Endothelial cell of hepatic sinusoid (primary cell): ENCODE data around the gene RBBP8NL.

Source experiments
- in situ Hi-C: cut with HindIII; loops from 2 replicates; pipeline ENCODE4 v1.10.0; 2017; ENCODE audit warnings: low sequenced_read_pairs

The RBBP8NL gene

DNA sequence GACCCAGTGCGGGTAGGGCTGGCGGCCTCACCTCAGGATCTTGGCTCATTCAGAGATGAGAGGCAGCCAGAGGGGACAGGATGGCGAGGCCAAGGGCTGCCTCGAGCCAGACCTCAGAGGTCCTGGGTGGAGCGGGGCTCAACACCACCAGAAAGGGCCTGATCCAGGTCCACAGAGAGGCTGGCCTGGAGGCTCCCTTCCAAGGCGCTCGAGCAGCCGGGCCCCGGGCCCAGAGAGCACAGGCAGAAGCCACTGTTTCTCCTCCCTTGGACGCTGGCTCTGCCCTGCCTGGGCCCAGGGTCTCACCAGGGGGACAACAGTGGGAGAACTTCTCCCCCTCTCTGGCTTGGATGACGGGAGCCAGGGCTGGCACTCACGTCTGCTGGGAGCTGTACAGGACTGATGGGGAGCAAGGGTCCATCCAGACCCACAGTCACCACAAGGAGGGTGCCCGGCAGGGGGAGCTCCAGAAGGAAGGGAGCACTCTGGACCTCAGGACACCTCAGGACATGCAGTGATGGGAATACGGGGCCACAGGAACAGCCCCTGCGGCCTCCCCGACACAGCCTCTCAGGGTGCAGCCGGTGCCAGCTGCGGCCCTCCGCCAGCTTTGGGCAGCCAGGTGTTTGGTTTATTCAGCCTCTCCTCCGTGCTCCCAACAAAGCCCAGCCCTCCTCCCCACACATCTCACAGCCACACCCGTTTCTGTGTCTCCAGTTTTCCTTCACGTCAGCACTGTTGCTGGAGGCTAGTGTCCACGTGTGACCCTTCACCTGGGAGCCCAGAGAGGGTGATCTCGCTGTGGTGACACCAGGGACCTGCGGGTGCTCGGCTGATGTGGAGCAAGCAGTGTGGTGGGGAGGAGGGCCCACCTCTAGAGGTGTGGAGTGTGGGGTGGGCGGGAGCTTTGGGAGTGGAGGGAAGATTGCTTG lies 31.8 kb downstream of the RBBP8NL start:
- in situ Hi-C loops = no loop called here

DNA sequence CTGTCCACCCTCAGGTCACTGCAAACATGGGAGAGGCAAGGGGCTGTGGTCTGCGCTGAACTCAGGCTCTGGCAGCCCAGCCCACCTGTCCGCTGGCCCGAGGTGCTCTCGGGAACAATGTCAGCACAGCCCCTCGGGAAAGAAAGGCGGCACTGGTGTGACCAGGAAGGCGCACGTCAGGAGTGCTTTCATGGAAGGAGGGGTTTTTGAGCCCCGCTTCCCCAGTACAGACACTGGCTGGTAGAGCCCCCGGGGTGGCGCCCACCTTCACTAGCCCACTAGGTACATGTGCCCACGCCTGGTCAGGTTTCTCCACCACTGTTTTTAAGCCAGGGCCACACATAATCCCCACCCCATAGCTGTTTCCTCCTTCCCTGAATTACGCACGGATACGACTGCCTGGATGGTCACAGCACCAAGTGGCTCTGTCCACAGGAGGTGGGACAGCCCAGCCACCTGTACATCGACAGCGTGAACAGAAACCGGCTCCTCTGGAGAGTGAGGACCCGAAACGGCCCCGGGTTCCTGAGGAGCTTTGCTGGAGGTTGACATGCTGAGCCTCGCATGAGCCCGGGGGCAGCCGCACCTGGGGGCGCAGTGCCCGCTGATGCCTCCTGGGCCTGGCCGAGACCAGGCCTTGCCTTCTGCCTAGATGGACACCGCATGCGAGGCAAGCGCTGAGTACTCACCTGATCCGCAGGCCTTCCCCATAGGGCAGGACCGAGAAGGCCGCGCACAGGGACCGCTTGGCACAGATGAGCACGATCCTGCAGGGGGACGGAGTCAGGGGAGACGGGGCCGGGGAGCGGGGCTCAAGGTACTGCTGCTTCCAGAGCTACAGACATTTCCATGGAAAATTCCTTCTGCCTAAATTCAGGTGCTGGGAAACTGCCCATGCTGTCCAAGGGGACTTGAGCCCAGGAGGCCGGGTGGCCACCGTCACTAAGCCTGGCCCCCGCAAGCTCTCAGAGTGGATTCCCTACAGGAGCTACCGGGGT lies 32.8 kb downstream of the RBBP8NL start:
- in situ Hi-C loops = no loop called here

GRCh38 chr20:62393830-62394229 lies 33.5 kb downstream of the RBBP8NL start:
- in situ Hi-C loops = no loop called here

DNA sequence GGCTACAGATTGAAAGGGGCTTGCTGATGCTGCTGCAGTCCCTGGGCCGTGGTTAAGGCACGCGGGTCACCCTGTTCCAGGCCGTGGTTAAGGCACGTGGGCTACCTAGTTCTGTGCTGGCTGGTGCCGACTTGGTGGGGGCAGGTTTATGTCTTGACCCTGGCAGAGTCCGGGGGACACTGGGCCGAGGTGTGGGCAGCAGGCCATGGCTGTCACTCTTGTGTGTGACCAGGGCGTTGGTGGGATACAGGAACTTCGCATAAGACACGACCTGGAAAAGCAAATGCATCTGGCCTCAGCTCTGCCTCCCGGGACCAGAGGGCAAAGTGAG lies 34.0 kb downstream of the RBBP8NL start:
- in situ Hi-C loops = no loop called here

DNA sequence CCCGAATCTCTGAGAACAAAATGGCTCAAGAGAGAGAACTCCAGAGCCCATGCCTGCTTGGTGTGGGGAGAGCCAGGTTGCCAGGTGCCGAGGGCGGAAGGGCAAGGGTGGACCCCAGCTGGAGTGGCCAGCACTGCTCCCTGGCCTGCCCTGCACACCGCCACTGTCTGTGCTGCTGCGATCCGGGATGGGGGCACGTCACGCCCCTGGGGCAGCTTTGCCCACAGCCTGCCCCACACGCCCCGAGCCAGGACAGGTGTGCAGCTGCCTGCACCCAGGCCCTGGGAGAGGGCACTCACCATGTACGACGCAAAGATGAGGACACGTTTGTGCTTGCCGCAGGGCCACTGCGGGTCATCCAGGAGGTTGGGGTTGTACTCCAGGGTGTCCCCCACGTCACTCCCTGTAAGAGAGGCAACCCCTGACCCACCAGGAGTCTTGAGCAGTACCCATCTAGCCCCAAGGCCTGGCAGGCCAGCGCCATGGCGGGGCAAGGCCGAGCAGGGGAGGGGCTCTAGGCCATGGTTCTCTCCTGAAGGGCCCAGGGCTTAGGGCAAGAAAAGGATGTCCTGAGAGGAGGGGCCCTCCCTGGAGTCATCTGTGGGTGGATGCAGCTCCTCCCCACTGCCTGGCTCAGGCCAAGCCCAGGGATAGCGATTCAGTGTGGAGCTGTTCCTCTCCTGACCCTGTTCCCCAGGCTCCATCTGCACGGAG lies 34.6 kb downstream of the RBBP8NL start:
- in situ Hi-C loops = no loop called here

- in situ Hi-C loops = no loop called here
Measured at GRCh38 chr20:62392077-62392418, 35.3 kb downstream of the RBBP8NL start.

DNA sequence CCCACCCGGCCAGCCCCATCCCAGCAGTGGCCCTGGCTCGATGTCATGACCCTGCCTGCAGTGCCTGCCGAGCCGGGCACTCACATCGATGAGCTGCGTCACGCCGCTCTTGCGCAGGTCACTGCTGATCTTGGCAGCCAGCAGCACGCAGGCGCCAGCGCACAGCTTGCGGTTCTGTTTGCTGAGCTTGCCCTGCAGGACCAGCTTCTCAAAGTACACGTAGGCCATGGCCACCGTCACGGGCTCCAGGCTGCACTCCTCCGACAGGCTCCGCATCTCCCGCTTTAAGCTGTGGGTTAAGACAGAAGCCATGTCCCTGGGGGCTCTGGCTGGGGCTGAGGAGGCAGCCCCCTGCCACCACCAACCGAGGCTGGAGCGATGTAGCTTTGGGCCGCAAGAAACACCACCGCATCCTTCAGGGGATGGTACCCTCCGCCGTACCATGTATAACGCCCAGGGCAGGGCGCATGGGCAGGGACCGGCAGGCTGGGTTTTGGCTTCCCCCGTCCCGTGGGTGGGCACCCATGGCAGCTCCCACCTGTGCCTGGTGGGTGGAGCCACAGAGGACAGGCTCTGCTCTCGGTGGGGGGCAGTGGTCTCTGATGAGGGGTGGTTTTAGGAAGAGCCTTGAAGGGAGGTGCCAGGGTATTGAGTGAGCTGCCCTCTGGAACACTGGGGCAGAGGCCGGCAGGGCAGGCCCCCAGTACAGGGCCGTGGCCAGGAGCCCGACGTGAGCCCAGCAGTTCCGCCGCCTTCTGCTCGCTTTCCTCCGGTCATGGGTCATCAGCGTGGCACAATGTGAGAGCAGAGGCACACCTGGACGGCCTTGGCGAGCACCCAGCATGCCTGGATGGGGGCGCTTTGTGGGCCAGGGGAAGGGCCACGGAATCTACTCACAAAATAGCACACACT lies 35.9 kb downstream of the RBBP8NL start:
- in situ Hi-C loops = no loop called here

DNA sequence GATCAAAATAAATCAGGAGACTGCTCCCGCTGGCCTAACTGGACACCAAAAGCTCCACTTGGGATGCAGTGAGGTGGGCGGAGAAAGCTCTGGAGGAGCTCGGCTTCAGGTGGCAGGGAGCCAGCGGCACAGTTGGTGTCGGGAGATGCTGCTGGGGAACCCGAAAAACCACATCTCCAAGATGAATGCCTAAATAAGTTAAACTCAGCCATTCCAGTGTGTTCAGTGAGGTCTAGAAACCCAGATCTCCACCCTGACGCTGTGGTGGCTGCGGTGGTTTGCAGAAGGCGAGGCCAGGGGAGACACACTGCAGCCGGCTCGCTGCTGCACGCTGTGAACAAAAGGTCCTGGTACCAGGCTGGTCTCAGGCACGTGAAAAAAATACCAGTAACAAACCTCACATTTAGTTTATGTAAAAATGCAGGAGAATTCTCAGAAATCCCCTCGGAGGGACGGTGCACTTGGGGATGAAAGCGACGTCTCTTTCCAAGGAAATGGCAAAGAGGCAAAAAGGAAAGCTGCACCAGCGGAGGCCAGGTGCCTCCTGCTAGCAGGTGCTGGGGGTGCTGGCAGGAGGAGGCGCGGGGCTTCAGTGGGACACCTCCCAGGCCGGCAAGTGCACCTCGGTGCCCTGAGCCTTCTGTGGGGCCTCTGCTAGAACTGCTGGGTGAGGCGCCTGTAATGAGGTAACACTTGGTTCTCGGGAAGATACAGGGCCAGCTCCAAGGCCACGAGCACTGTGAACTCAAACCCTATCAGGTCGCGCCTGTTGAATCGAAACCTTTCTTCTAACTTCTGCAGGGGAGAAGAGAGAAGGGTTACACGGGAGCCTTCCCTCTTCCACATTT lies 36.8 kb downstream of the RBBP8NL start:
- in situ Hi-C loops = no loop called here

- in situ Hi-C loops = loop anchor here (10.0 kb wide), 1 partner anchor 95 kb away; no protein-coding TSS in a partner anchor
Measured at GRCh38 chr20:62389601-62390087, 37.7 kb downstream of the RBBP8NL start.

- in situ Hi-C loops = loop anchor here (10.0 kb wide), 1 partner anchor 94 kb away; no protein-coding TSS in a partner anchor
Measured at GRCh38 chr20:62388839-62389600, 38.3 kb downstream of the RBBP8NL start.

DNA sequence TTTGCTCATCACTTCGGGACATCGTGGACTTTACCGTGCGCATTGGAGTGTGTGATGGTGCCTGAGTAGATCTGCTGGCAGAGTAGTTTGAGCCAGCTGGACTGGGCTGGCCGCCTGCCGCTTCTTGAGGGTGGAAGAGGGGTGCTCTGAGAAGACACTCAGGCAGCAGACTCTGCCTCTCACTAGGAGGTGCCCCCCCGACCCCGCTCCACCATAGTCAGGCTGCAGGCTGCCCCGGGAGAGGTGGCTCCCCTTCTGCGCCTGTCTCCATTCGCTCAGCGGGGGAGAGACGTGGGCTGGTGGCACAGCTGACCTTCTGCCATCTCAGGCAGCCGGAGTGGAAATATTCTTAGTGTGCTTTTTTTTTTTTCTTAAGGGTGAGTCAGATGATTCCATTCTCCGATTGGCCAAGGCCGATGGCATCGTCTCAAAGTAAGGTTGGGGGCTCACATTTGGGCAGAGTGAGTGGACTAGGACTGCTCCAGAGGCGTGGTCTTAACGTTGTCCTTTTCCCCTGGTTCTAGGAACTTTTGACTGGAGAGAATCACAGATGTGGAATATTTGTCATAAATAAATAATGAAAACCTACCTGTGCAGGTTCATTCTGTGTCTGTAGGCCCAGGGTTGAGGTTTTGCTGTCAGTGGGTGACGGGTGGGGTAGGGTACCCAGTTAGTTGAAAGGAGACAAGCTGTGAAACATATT lies 39.3 kb downstream of the RBBP8NL start:
- in situ Hi-C loops = loop anchor here (10.0 kb wide), 1 partner anchor 93 kb away; no protein-coding TSS in a partner anchor

DNA sequence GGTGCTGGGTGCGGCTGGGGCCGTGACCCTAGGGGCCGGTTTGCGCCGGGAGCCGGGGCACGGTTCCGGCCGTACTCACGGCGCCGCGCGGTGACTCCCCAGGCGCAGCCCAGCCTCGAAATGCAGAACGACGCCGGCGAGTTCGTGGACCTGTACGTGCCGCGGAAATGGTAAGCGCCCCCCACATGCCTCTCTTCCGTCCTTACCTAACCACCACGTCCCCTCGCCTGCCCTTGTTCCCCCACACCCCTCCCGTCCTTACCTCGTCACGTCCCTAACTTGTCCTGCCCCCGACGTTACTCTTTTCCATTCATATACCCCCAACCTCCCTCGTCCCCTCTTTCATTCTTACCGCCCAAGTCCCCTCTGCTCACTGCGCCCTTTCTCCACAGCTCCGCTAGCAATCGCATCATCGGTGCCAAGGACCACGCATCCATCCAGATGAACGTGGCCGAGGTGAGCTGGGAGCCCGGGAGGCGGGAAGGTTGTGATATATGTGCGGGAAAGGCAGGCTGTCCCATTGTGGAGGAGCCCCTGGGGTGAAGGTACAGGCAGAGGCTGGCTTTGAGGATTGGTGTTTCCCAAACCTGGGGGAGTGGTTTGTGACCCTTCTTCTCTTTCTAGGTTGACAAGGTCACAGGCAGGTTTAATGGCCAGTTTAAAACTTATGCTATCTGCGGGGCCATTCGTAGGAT lies 40.0 kb downstream of the RBBP8NL start:
- in situ Hi-C loops = loop anchor here (10.0 kb wide), 1 partner anchor 93 kb away; no protein-coding TSS in a partner anchor

GRCh38 chr20:62386383-62387218 lies 40.7 kb downstream of the RBBP8NL start, which contains the start of gene RPS21:
RPS21 (plus strand) TSS chr20:62387103; CDS start chr20:62387339, 236 bp downstream.
- in situ Hi-C loops = loop anchor here (10.0 kb wide), 1 partner anchor 92 kb away; no protein-coding TSS in a partner anchor

- in situ Hi-C loops = loop anchor here (10.0 kb wide), 1 partner anchor 88 kb away; no protein-coding TSS in a partner anchor
Measured at GRCh38 chr20:62382306-62383198, 44.8 kb downstream of the RBBP8NL start.
